ENCODE measurements around the gene OR52B6. TPM values are rescaled to one million over a fixed set of nuclear protein-coding genes. Genes with fewer than 3 reads are reported as not detected.

The OR52B6 gene
- total and polyA plus RNA-seq, 2 of the 13 experiments (the other 11 are each of a cell fraction or from before 2014, with no cell fraction given), result not detected

- TF ChIP-seq, protein P1, sequence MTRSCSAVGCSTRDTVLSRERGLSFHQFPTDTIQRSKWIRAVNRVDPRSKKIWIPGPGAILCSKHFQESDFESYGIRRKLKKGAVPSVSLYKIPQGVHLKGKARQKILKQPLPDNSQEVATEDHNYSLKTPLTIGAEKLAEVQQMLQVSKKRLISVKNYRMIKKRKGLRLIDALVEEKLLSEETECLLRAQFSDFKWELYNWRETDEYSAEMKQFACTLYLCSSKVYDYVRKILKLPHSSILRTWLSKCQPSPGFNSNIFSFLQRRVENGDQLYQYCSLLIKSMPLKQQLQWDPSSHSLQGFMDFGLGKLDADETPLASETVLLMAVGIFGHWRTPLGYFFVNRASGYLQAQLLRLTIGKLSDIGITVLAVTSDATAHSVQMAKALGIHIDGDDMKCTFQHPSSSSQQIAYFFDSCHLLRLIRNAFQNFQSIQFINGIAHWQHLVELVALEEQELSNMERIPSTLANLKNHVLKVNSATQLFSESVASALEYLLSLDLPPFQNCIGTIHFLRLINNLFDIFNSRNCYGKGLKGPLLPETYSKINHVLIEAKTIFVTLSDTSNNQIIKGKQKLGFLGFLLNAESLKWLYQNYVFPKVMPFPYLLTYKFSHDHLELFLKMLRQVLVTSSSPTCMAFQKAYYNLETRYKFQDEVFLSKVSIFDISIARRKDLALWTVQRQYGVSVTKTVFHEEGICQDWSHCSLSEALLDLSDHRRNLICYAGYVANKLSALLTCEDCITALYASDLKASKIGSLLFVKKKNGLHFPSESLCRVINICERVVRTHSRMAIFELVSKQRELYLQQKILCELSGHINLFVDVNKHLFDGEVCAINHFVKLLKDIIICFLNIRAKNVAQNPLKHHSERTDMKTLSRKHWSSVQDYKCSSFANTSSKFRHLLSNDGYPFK (CRISPR knock-in tag; IDR thresholded peaks at IDR 0.05; ENCODE audit: borderline replicate concordance), result no peak
- no peak for TF ChIP-seq ZNF556 (CRISPR knock-in tag; IDR thresholded peaks at IDR 0.05; ENCODE audit: borderline replicate concordance)
- no peak for TF ChIP-seq MYNN (CRISPR knock-in tag; IDR thresholded peaks at IDR 0.05; ENCODE audit: low read depth)
- TF ChIP-seq HMGA1 (CRISPR knock-in tag; conservative IDR thresholded peaks at IDR 0.05), result no peak
Observed at GRCh38 chr11:5597953-5598352, 17.3 kb downstream of the OR52B6 start (continued).

DNA sequence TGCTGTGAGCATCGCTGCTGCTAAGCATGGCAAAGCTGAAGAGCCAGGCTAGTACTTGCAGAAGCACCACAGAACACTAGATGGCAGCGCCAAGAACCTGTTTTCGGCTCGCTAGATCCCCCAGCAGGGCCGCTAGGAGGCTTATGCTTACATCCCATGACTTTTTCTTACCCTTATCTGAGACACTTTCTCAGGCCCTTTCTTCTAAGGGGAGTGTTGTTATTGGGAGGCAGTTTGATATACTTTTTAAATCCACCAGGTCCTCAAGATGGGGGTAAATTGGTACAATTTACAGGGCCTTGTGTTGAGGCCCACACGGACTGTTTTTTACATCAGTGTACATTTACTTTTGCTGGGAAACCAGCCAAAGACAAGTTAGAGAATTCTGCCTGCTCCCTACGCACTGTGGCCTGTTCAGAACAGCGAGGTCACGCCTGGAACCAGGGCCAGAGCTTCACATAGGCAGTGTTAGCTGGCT is 19.7 kb downstream of the OR52B6 start:
- Histone ChIP-seq H3K9ac (ENCODE audit: insufficient read depth, low read depth, low read length) (no peak overlapping the region), H3K4me2 (ENCODE audit: low read depth, low read length) (no peak overlapping the region), H3K4me3 (replicated peaks in 1 of 3; ENCODE audit: insufficient read depth in 1 of 3, low read depth in 2 of 3, low read length in 3 of 3) (no peak overlapping the region), H3K36me3 (replicated peaks in 1 of 2; ENCODE audit: control insufficient read depth in 1 of 2, insufficient read depth in 2 of 2, low read length in 2 of 2) (no peaks in the 10 kb centered on the region), H3K9me3 (ENCODE audit: low read length) (no peaks in the 10 kb centered on the region), H2AFZ (ENCODE audit: low read length) (no peak overlapping the region), H3K79me2 (ENCODE audit: insufficient read depth, low read length) (no peaks in the 10 kb centered on the region), H3K27ac (ENCODE audit: extremely low read length, insufficient read depth, low read length) (no peak overlapping the region), H3K4me1 (ENCODE audit: insufficient read depth, low read length) (no peaks in the 10 kb centered on the region), H4K20me1 (ENCODE audit: insufficient read depth, low read length) (no peaks in the 10 kb centered on the region), H3K27me3 (ENCODE audit: control insufficient read depth in 1 of 2, insufficient read depth in 2 of 2, low read length in 2 of 2) (0 out of 5 replicates have a peak, but pooled peaks cover 0 to 4% of the 10 kb centered on the region in 2 experiments)
- FAIRE-seq (peak; percentile 83), DNase-seq (ENCODE audit: low spot score) (peak; percentile 63), ATAC-seq (peak; percentile 99)
- ChIA-PET CTCF (ENCODE audit: low intra/inter-chr PET ratio, low total read pairs) (interaction anchor here (1.0 to 2.9 kb wide), 2 partner anchors 208 to 753 kb away, joined by 4 to 37 read pairs; partner anchors contain the start of gene OR52N2), POLR2A (interaction anchor here (1.1 kb wide), 1 partner anchor 84 kb away, joined by 3 read pairs; no protein-coding TSS in a partner anchor)
- in situ Hi-C loops (cut with HindIII; ENCODE audit: extremely low pct_ligation_motif_present, low pct_unique_long_range_greater_than_20kb) (loop anchor here (5.0 kb wide), 1 partner anchor 207 kb away; the partner anchor contains the start of gene OR52N2), intact Hi-C loops (cut with micrococcal nuclease; ENCODE audit: unreplicated experiment) (loop anchor here (1.0 kb wide), 1 partner anchor 208 kb away; the partner anchor contains the start of gene OR52N2)
- WGBS (ENCODE audit: low lambda C conversion rate), result 7% methylated on average over 9 of the region's 9 CpGs
- BruUV-seq (replicated peaks), result no TSS peak
- TF ChIP-seq HDAC1 (CRISPR knock-in tag; IDR thresholded peaks at IDR 0.05), result 0 out of 2 replicates have a peak, but pooled peaks have one; percentile 19
- TF ChIP-seq POLR2G (IDR thresholded peaks at IDR 0.05; ENCODE audit: low read depth, low read length), result no peak
- no peak for TF ChIP-seq ZNF10 (CRISPR knock-in tag; IDR thresholded peaks at IDR 0.05; ENCODE audit: borderline replicate concordance, low read depth)
- TF ChIP-seq RBM39 (IDR thresholded peaks at IDR 0.05; ENCODE audit: low read depth, low read length, poor library complexity, severe bottlenecking), result no peak
- TF ChIP-seq SP1 (IDR thresholded peaks at IDR 0.05), result no peak
- no peak for TF ChIP-seq SP1 (CRISPR knock-in tag; IDR thresholded peaks at IDR 0.05)
- peak; percentile 83 for TF ChIP-seq SMC3 (IDR thresholded peaks at IDR 0.05; ENCODE audit: low read length)
- peak; percentile 47 for TF ChIP-seq XRCC5 (optimal IDR thresholded peaks at IDR 0.05; ENCODE audit: low read length)
- no peak for TF ChIP-seq PAWR (CRISPR knock-in tag; IDR thresholded peaks at IDR 0.05; ENCODE audit: borderline replicate concordance)
- TF ChIP-seq MLXIP (CRISPR knock-in tag; IDR thresholded peaks at IDR 0.05; ENCODE audit: borderline replicate concordance), result no peak
- TF ChIP-seq PPARG (CRISPR knock-in tag; conservative IDR thresholded peaks at IDR 0.05), result no peak
- TF ChIP-seq ZNF263 (CRISPR knock-in tag; IDR thresholded peaks at IDR 0.05), result no peak
- peak; percentile 63 for TF ChIP-seq STAG1 (CRISPR knock-in tag; IDR thresholded peaks at IDR 0.05)
- 0 out of 2 replicates have a peak, but pooled peaks have one; percentile 12 for TF ChIP-seq ZNF644 (CRISPR knock-in tag; IDR thresholded peaks at IDR 0.05; ENCODE audit: low read depth)
- no peak for TF ChIP-seq RNF2 (conservative IDR thresholded peaks at IDR 0.05; ENCODE audit: low read depth)
